Ishikawa (cell line): Measurements from ENCODE around the gene NSL1.

Source experiments
- EGR1 ChIP-seq: IDR thresholded peaks from 2 replicates; pipeline ENCODE4 v1.6.1; 2012
- EP300 ChIP-seq: IDR thresholded peaks from 2 replicates; pipeline ENCODE4 v1.6.1; 2012; ENCODE audit warnings: borderline replicate concordance
- MAX ChIP-seq: IDR thresholded peaks from 2 replicates; pipeline ENCODE4 v1.6.1; 2012
- NFIC ChIP-seq: IDR thresholded peaks from 2 replicates; pipeline ENCODE4 v1.6.1; 2012
- REST ChIP-seq: IDR thresholded peaks from 2 replicates; pipeline ENCODE4 v1.6.1; 2012; ENCODE audit warnings: low read depth, mild to moderate bottlenecking
- TAF1 ChIP-seq: IDR thresholded peaks from 2 replicates; pipeline ENCODE4 v1.6.1; 2012; ENCODE audit warnings: low read depth, mild to moderate bottlenecking
- USF1 ChIP-seq: IDR thresholded peaks from 2 replicates; pipeline ENCODE4 v1.6.1; 2012
- ZBTB7A ChIP-seq: IDR thresholded peaks from 2 replicates; pipeline ENCODE4 v1.6.1; 2012; ENCODE audit warnings: low read depth

- TF ChIP-seq REST (no peak), TAF1 (no peak), EP300 (no peak), MAX (no peak), EGR1 (no peak), NFIC (no peak), ZBTB7A (no peak), USF1 (no peak)
These were observed 59.9 kb downstream of the NSL1 start for GRCh38 chr1:212731630-212732029.
